Measurements from ENCODE around the gene ARHGAP28.
"Not testable (repeated sequence)": the region's sequence is repeated elsewhere in the genome, so short reads cannot be mapped to it uniquely, and the experiment has no call there.

GRCh38 chr18:6845521-6845920 is 116.0 kb downstream of the ARHGAP28 start:
- TF ChIP-seq, protein P1, sequence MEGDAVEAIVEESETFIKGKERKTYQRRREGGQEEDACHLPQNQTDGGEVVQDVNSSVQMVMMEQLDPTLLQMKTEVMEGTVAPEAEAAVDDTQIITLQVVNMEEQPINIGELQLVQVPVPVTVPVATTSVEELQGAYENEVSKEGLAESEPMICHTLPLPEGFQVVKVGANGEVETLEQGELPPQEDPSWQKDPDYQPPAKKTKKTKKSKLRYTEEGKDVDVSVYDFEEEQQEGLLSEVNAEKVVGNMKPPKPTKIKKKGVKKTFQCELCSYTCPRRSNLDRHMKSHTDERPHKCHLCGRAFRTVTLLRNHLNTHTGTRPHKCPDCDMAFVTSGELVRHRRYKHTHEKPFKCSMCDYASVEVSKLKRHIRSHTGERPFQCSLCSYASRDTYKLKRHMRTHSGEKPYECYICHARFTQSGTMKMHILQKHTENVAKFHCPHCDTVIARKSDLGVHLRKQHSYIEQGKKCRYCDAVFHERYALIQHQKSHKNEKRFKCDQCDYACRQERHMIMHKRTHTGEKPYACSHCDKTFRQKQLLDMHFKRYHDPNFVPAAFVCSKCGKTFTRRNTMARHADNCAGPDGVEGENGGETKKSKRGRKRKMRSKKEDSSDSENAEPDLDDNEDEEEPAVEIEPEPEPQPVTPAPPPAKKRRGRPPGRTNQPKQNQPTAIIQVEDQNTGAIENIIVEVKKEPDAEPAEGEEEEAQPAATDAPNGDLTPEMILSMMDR (IDR thresholded peaks at IDR 0.05), result not testable (repeated sequence)
- not testable (repeated sequence) for TF ChIP-seq POLR2A (IDR thresholded peaks at IDR 0.05)
